NCI-H345 treated with DMSO at 0.1 percent for 48 hours (cell line): ENCODE measurements around the gene ZNF776.
A peak's percentile ranks its signal among the peaks of the same experiment; 100 is the strongest.
"Not testable (repeated sequence)": the region's sequence is repeated elsewhere in the genome, so short reads cannot be mapped to it uniquely, and the experiment has no call there.

Experiments used
- DNase-seq: peaks from one replicate; lab custom pipeline; 2025; ENCODE audit not compliant: unreplicated experiment; lab: John Stamatoyannopoulos, UW

Gene ZNF776

DNA sequence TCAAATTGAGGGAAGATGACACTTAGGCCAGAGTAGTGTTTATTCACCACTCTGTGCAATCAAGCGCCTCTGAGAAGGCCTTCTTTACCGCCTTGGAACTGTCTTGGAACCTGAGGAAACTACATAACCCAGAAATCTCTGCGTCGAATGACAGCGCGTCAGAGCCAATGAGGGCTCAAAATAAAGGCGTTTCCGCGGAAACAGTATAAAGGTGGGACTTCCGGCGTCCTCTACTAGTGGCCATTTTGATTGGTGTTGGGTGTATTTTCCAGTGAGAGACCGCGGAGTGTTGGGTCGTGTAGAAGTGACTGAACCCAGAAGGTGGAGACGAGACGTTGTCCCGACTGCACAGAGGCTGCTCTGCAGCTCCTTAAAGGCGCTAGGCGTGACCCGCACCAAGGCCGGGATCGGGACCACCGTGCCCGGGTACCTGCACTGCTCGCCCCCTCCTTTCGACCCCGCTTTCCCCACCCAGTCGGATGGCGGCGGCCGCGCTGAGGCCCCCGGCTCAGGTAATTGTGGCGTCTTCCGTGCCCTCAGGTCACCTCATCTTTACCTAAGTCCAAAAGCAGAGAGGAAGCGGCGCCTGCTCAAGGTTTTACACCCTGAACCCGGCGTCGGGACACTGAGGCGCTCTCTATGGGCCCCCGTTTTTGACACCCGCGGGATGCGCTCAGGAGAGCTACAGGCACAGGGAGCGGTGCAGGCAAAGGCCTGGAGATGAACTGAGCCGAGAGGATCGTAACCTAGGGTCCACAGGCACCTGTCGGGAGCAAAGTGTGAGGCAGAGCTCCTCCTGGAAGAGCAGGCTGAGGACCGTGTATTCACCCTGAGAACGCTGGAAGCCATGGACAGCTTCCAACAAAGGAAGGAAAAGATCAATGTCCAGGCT is at the start of gene ZNF776:
Gene ZNF776 (plus strand): TSS at position 236 of the 892 bp plus-strand sequence. CDS start 244 bp downstream, at position 480.
- DNase-seq: peak; percentile 61

DNA sequence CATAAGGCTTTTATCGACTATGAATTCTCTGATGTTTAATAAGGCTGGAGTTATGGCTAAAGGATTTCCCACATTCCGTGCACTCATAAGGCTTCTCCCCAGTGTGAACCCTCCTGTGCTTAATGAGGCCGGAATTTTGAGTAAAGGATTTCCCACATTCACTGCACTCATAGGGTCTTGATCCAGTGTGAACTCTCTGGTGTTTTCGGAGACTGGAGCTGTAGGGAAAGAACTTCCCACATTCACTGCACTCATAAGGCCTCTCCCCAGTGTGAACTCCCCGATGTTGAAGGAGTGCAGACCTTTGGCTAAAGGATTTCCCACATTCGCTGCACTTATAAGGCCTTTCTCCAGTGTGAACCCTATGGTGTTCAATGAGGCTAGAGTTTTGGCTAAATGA is 45.0 kb upstream of the ZNF776 start:
- no peak for DNase-seq

DNA sequence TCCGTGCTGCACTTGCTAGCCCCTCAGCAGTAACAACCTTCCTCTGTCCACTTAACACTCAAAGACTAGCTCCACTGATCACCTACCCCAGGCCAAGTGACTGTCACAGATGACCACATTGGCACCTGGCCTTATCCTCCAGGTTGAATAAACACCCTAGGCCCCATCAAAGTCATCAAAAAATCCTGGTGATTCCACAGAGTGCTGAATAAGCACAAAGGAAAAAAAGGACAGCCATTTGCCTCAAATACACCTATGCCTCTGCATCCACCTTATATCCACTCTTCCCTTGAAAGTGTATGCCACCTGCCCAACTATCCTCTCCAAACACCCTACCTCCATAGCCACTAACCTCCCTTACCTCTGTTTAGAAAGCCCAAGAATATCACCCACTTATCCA is 40.3 kb upstream of the ZNF776 start:
- no peak for DNase-seq

DNA sequence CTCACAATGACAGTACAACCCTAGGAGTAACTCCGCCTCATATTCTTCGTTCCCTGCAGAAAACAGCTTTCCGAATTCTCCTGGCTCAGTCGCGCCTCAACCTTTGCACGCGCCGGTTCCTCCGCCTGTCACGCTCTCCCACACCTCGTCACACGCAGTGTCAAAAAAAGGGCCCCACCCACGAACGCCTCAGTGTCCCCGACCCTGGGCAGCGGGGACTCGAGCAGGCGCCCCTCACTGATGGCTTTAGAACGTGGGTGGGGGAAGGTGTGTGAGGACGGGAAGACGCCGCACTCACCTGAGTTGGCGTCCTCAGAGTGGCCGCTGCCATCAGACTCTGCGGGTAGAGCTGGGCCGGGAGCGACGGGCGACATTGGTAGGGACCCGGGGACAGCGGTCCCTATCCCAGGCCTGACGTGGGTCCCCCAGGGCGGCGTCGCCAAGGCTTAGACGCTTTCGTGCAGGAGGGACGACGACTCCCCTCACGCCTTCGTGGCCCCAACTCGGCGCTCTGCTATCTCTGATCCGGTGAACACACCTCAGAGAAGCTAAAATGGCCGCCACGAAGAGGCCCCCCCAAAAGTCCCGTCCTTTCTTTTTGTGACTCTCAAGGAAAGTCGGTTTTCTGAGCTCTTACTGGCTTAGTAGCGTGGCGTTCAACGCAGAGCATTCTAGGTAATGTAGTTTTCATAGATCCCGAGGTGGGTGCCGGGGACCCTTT is 37.8 kb upstream of the ZNF776 start, which contains the start of gene ZNF154:
Gene ZNF154 (minus strand): TSS at position 564 of the 721 bp plus-strand sequence. CDS start 233 bp downstream, at position 331.
- DNase-seq: no peak

DNA sequence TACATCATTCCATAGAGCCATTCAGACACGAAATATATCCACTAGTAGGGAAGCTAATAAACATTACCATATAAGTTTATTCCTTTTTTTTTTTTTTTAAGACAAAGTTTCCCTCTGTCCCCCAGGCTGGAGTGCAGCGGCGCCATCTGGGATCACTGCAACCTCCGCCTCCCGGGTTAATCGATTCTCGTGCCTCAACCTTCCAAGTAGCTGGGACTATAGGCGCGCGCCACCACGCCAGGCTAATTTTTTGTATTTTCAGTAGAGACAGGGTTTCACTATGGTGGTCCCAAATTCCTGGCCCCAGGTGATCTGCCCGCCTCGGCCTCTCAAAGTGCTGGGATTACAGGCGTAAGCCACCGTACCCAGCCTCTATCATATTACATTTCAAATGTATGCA is 37.0 kb upstream of the ZNF776 start:
- DNase-seq: no peak

DNA sequence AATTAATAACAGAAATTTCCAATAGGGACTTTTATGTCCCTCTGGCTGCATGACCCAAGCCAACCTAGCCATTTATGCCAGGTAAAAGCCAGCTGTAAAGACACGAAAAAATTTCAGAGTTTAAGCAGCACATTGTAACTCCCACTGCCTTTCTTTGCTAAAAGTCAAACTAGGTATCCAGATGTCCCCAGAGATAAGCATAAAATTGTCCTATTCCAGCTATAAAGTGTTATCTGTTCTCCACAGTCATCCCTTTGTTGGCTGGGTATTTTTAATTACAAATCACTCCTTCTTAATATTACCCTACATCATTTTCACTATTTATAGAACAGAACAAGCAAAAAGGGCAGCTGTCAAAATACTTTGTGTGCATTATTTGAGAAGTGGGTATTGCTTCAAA is 34.4 kb upstream of the ZNF776 start:
- no peak for DNase-seq

DNA sequence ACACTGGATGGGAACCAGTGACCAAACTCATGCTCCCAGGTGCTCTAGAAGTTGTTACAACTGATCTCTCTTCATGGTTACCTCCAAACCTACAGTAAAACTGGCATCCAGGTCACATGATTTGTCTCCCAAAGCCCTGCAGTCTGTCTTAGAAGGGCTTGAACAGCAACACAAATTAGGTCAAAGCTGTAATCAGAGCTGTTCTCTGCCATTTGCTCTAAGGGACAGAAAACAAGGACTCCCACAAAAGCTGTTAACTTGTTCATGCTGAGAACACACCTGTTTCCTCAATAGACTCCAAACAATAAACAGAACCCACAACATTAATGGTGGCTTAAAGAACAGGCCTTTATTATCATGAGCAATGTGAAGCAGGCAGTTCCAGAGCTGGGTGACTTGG is 27.2 kb upstream of the ZNF776 start:
- no peak for DNase-seq

DNA sequence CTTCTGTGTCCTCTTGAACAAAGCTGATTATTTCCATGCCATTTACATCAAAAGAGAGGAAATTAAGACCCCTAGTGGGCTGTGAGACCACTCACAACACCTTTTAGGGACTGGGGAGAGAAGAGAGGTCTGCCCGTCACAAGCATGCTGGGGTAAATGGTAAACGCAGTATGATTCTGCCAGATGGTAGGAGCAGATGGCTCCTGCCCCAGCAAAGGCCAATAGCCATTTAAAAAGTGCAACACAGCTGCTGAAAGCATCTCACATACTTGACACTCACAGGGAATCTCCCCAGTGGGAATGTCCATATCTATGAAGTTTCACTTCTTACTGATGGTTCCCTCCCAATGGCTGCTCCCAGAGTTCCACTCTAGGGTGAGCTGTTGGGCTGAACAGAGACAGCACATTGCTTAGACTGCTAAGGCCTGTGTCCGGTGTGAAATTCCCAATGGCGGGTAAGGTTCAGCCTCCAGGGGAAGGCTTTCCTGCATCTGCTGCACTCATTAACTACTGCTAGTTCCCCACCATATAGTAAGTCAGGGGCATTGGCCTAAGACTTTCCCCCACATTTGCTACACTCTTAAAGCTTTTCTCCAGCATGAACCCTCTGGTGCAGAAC is 26.6 kb upstream of the ZNF776 start:
- no peak for DNase-seq

DNA sequence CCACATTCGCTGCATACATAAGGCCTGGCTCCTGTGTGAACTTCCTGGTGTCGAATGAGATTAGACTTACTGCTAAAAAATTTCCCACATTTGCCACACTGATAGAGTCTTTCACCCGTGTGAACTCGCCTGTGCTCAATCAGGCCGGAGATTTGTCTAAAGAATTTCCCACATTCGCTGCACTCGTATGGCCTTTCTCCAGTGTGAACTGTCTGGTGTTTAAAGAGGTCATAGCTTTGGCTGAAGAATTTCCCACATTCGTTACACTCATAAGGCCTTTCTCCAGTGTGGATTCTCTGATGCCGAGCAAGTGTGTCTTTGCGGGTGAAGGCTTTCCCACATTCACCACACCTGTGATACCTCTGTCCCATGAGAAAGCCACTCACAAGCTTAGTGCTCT is 25.7 kb upstream of the ZNF776 start:
- DNase-seq: no peak

DNA sequence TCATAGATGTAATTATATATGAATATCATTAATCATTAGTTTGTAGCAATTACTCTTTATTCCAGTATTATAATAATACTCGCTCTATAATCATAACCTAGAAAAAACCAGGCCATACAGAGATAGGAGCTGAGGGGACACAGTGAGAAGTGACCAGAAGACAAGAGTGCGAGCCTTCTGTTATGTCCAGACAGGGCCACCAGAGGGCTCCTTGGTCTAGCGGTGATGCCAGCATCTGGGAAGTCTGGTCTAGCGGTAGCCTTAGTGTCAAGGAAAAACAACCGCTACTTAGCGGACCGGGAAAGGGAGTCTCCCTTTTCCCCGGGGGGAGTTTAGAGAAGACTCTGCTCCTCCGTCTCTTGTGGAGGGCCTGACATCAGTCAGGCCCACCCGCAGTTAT is 8.3 kb upstream of the ZNF776 start:
- DNase-seq: not testable (repeated sequence)

DNA sequence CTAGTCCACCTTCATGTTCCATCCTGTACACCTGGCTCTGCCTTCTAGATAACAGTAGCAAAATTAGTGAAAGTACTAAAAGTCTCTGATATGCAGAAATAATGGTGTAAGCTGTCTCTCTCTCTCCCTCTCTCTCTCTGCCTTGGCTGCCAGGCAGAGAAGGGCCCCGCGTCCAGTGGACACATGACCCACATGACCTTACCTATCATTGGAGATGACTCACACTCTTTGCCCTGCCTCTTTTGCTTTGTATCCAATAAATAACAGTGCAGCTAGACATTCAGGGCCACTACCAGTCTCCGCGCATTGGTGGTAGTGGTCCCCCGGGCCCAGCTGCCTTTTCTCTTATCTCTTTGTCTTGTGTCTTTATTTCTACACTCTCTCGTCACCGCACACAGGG is 7.8 kb upstream of the ZNF776 start:
- DNase-seq: not testable (repeated sequence)

DNA sequence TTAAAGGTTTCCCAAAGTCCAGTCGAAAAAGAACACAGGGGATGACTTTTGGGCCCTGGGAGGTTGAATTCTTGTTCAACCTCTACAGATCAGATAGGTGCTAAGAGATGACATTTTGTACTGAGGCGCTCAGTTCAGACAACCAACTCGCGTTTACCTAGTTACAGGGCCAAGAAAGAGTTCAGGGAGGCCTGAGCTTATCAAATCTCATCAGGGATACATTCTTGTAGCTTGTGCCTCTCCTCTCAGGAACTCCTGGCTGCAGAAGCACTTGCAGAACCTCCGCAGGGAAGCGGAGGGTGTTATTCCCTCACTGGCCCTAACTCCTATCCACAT is 825 bp downstream of the ZNF776 start:
- no peak for DNase-seq

DNA sequence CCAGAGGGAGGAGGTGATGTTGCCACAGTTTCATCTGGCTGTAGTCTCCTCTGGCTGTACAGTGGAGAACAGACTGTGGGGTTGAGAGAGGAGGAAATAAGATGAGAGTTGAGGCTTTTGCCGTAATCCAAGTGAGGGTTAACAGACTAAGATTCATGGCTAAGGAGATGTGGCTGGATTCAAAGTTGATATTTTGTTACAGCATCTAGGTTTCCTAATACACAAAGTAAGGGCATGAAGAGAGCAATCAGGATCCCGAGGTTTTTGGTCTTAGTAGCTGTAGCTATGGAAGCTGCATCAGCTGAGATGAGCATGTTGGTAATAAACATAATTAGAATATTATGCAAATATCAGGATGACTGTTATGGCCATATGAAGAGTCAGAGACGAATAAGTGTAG is 1.4 kb downstream of the ZNF776 start:
- DNase-seq: no peak

DNA sequence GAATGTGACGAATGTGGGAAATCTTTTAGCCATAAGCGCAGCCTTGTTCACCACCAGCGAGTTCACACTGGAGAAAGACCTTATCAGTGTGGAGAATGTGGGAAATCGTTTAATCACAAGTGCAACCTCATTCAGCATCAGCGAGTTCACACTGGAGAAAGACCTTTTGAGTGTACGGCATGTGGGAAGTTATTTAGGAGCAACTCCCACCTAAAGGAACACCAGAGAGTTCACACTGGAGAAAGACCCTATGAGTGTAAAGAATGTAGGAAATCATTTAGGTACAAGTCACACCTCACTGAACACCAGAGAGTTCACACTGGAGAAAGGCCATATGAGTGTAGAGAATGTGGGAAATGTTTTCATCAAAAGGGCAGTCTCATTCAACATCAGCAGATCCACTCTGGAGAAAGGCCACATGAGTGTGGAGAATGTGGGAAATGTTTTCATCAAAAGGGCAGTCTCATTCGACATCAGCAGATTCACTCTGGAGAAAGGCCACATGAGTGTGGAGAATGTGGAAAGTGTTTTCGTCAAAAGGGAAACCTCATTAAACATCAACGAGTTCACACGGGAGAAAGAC is 7.6 kb downstream of the ZNF776 start:
- no peak for DNase-seq

DNA sequence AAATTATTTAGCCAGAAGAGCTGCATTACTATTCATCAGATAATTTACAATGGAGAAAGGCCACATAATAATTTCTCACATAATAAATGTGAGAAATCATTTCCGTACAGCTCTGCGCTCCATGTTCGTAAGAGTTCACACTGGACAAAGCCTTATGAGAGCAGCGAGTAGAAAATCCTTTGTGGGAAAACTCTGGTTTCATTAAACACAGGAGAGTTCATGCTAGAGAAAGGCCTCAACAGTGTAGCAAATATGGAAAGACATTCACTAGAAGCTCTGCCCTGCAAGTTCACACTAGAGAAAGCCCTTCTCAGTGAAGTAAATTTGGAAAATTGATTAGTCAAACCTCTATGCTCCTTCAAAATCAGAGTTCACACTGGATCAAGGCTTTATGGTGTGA is 8.4 kb downstream of the ZNF776 start:
- no peak for DNase-seq

DNA sequence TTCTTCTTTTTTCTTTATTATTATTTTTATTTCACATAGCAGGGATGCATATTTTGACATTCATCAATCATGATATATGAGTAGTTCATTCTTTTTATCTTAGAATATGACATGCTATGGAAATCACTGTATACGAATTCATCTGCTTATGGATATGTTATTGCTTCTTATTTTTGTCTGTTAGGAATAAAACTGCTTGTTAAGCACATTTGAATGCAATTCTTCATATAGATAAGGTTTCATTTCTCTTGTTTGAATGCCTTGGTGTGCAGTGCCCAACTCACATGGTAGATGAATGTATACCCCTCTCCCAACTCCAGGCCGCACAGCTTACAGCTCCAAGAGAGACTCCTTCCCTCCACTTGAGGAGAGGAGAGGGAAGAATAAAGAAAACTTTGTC is 11.3 kb downstream of the ZNF776 start:
- DNase-seq: no peak

DNA sequence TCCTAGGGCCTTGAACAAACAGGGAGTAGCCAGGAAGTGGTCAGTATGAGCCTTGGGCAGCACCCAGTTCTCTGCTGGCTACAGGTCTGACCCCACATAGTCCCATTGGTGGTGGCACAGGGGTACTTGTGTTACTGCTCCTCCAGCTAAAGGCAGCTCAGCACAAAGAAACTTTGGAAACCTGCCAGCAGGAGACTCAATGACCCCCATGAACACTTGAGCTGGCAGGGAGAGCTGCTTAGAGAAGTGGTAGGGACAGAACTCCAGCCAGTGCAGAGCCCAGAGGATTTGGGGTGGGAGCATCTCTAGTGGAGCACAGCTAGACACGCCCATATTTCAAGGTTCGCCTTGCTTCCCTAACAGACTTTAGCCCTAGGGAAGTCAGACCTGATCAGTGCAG is 12.5 kb downstream of the ZNF776 start:
- DNase-seq: no peak

DNA sequence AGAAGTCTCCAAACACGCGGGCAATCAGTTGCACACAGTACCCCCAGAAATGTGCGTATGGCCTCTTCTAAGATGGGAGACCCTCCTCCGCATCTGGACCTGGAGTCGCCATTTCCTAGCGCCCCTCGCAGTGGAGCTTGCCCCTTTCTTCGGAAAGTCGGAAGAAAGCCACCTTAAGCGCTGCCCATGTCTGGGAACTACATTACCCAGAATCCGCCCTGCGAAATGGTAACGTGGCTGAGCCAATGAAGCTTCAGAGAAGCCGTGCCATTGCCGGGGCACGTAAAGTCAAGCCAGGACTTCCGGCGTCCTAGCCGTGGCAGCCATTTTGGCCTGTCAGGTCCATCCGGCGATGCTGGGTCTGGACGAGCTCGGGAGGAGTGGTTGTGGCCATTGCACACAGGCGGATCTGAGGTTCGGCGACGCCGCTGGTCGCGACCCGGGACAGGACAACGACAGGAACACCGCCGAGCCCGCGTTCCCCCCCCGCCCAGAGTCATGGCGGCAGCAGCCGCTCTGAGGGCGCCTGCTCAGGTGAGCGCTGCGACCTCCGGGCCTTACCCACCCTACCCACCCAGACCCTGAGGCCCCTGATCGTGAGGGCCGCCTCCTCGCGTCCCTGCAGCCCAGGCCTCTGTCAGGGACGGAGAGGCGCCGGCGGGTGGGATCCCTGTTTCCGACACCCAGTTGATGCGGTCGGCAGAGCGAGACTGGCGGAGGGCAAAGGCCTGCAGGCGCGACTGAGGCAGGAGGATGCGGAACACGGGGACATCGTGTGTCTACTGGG is 22.9 kb downstream of the ZNF776 start, which contains the start of gene ZNF586:
Gene ZNF586 (plus strand): TSS at position 332 of the 787 bp plus-strand sequence. CDS start 167 bp downstream, at position 499.
- peak; percentile 23 for DNase-seq

DNA sequence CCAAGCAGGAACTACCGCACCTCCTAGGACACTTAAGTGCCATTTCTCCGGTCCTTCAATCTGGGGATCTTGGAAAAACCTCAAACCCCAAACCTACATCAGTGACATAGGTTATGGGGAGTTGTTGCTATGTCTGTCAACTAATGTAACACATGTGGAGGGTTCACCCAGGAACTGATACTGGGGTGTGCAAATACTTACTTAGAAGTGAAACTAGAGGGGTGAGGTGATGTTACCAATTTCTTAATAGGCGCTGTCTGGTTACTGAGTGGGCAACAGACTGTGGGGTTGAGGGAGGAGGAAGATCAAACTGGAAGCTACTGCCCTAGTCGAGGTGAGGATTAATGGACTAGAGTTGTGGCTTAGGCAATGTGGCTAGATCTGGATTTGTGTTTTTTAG is 24.8 kb downstream of the ZNF776 start:
- DNase-seq: no peak

DNA sequence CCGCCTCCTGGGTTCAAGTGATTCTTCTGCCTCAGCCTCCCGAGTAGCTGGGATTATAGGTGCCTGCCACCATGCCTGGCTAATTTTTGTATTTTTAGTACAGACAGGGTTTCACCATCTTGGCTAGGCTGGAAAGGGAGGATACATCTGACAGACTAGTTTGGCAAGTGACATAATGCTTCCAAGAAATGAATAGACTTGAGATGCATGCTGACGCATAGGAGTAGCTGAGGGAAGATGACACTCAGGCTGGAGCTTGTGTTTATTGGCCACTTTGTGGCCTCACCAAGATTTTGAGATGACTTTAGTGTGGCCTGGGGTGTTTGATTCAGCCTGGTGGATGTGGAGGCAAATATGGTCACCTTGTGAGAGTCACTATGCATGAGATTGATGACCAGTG is 26.9 kb downstream of the ZNF776 start:
- DNase-seq: no peak
